Measurements from ENCODE around the gene CCS.

CCS gene

DNA sequence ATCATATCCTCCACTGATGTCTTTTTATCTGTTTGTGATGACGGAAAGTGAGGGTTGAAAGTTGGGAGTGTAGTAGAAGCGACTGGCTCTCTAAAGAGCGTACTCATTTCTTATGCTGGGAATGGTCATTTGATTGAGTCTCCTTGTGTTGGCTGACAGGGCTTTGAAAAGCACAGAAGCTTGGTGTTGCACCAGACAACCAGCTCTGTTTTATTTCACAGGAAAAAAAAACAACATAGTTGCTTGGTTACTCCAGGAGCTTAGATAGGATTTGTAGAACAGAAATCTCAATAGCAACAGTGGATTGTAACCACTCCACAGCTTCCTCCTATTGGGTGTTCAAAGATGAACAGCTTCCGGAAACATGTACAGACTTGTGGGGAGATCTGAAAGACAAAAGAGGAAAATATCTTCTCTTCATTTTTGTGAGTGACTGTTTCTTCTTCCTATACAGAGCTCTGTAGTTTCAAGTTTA lies 26.1 kb downstream of the CCS start:
- FAIRE-seq (no peak), DNase-seq (ENCODE audit: insufficient read length, low spot score) (no peak)
- TF ChIP-seq, protein P1, sequence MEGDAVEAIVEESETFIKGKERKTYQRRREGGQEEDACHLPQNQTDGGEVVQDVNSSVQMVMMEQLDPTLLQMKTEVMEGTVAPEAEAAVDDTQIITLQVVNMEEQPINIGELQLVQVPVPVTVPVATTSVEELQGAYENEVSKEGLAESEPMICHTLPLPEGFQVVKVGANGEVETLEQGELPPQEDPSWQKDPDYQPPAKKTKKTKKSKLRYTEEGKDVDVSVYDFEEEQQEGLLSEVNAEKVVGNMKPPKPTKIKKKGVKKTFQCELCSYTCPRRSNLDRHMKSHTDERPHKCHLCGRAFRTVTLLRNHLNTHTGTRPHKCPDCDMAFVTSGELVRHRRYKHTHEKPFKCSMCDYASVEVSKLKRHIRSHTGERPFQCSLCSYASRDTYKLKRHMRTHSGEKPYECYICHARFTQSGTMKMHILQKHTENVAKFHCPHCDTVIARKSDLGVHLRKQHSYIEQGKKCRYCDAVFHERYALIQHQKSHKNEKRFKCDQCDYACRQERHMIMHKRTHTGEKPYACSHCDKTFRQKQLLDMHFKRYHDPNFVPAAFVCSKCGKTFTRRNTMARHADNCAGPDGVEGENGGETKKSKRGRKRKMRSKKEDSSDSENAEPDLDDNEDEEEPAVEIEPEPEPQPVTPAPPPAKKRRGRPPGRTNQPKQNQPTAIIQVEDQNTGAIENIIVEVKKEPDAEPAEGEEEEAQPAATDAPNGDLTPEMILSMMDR (IDR thresholded peaks at IDR 0.05; ENCODE audit: insufficient read depth, missing control alignments) = no peak

DNA sequence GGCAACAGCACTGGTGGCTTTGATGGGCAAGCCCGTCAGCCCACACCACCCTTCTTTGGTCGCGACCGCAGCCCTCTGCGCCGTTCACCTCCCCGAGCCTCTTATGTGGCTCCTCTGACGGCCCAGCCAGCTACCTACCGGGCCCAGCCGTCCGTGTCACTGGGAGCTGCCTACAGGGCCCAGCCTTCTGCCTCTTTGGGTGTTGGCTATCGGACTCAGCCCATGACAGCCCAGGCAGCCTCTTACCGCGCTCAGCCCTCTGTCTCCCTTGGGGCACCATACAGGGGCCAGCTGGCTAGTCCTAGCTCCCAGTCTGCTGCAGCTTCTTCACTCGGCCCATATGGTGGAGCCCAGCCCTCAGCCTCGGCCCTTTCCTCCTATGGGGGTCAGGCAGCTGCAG lies 31.5 kb downstream of the CCS start:
- FAIRE-seq = no peak
- TF ChIP-seq, protein P1 (IDR thresholded peaks at IDR 0.05; ENCODE audit: insufficient read depth, missing control alignments) = no peak

DNA sequence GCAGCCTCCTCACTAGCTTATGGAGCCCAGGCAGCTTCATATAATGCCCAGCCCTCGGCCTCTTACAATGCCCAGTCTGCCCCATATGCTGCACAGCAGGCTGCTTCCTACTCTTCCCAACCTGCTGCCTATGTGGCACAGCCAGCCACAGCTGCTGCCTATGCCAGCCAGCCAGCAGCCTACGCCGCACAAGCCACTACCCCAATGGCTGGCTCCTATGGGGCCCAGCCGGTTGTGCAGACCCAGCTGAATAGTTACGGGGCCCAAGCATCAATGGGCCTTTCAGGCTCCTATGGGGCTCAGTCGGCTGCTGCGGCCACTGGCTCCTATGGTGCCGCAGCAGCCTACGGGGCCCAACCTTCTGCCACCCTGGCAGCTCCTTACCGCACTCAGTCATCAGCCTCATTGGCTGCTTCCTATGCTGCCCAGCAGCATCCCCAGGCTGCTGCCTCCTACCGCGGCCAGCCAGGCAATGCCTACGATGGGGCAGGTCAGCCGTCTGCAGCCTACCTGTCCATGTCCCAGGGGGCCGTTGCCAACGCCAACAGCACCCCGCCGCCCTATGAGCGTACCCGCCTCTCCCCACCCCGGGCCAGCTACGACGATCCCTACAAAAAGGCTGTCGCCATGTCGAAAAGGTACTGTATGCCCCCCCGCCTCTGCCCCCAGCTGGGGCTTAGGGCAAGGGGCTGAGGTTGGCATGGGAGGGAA lies 32.2 kb downstream of the CCS start:
- no peak for DNase-seq (ENCODE audit: insufficient read length, low spot score)
- FAIRE-seq = no peak
- TF ChIP-seq, protein P1 (IDR thresholded peaks at IDR 0.05; ENCODE audit: insufficient read depth, missing control alignments) = no peak

More for the DNA sequence above, 31.5 kb downstream of the CCS start:
- DNase-seq (ENCODE audit: insufficient read length, low spot score) = no peak

DNA sequence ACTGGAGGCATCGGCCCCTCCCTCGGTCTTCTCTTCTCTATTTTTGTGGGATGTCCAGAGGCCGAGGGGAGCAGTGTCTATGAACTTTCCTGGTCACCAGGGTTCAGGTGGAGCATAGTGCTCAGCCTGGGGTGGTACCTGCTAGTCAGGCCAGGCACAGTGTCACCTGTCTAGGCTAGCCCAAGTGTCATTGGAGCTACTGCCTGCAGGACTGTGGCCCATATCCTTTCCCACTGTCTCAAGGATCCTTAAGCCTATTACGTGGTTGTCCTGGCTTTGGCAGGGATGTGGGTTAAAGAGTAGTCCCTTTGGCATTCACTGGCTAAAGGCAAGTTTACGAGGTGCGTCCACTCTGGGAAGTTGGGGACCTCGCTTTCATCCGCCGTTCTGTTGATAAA lies 32.8 kb downstream of the CCS start:
- TF ChIP-seq, protein P1 (IDR thresholded peaks at IDR 0.05; ENCODE audit: insufficient read depth, missing control alignments) = no peak
- FAIRE-seq (no peak), DNase-seq (ENCODE audit: insufficient read length, low spot score) (no peak)

DNA sequence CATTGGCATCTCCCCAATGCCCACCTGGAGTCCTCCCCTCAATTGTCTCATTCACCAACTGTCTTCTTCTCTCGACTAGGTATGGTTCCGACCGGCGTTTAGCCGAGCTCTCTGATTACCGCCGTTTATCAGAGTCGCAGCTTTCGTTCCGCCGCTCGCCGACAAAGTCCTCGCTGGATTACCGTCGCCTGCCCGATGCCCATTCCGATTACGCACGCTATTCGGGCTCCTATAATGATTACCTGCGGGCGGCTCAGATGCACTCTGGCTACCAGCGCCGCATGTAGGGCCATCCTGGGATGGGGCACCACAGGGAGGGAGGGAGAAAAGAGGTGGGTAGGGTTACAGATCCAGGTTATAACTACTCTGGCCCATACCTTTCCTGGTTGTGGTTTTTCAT lies 33.4 kb downstream of the CCS start:
- DNase-seq (ENCODE audit: insufficient read length, low spot score) (no peak), FAIRE-seq (no peak)
- TF ChIP-seq, protein P1 (IDR thresholded peaks at IDR 0.05; ENCODE audit: insufficient read depth, missing control alignments) = no peak

DNA sequence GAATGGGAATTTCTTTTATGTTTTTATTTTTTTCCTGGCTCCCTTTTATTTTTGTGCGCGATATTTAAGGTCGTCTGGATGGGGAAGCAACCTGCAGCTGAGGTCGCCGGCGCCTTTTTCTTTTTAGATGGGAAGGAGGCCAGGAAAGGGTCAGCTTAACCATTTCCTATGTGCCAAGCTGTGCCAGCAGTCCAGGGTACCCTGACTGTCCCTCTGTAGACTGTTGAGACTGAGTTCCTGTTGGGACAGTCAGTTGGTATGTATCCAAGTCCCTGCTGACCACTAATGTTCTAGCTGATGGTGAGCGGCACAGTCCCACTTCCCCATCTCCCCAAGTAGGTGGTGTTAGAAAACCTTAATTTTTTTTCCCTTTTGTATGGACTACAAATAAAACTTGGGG lies 33.9 kb downstream of the CCS start:
- no peak for DNase-seq (ENCODE audit: insufficient read length, low spot score)
- TF ChIP-seq, protein P1 (IDR thresholded peaks at IDR 0.05; ENCODE audit: insufficient read depth, missing control alignments) = no peak
- no peak for FAIRE-seq

DNA sequence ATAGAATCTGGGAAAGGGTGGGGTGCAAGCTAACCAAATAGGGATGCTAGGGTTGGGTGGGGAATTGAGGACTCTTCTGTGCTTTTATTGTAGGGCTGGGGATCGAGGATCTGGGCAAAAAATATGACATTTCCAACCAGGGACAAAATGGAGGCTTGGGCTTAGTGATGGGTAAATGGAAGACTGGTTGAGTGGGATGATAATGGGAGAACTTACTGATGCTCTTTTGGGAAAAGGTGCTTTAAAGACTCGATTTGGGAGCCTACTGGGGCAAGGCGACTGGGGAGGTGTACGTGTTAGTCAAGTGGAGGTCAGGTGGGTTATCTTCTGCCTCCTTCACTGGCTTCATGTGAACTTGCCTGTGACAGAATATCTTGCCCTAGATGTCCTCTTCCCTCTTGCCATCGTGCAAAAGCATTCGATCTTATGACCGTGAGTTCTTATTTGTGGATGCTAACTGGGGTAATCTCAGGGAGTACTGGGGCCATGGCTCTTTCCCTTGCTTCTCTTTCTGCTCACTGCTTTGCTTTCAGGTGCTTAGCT lies 35.1 kb downstream of the CCS start:
- FAIRE-seq (no peak), DNase-seq (ENCODE audit: insufficient read length, low spot score) (no peak)
- TF ChIP-seq, protein P1 (IDR thresholded peaks at IDR 0.05; ENCODE audit: insufficient read depth, missing control alignments) = no peak
